GM18505 (cell line): Measurements from ENCODE around the gene TMC6.
A peak's percentile ranks its signal among the peaks of the same experiment; 100 is the strongest.
"Not testable (repeated sequence)": the region's sequence is repeated elsewhere in the genome, so short reads cannot be mapped to it uniquely, and the experiment has no call there.

ENCODE experiments used
- ATAC-seq: cut with Tn5 transposase; IDR thresholded peaks from one replicate; pipeline ENCODE4 v1.9.1; 2021; ENCODE audit not compliant: unreplicated experiment
- POLR2A ChIP-seq: IDR thresholded peaks from 4 replicates; pipeline ENCODE4 v1.6.1; 2011; ENCODE audit warnings: borderline replicate concordance; ENCODE audit not compliant: insufficient read depth, insufficient read length; ENCODE audit errors: extremely low read depth

The TMC6 gene, protein sequence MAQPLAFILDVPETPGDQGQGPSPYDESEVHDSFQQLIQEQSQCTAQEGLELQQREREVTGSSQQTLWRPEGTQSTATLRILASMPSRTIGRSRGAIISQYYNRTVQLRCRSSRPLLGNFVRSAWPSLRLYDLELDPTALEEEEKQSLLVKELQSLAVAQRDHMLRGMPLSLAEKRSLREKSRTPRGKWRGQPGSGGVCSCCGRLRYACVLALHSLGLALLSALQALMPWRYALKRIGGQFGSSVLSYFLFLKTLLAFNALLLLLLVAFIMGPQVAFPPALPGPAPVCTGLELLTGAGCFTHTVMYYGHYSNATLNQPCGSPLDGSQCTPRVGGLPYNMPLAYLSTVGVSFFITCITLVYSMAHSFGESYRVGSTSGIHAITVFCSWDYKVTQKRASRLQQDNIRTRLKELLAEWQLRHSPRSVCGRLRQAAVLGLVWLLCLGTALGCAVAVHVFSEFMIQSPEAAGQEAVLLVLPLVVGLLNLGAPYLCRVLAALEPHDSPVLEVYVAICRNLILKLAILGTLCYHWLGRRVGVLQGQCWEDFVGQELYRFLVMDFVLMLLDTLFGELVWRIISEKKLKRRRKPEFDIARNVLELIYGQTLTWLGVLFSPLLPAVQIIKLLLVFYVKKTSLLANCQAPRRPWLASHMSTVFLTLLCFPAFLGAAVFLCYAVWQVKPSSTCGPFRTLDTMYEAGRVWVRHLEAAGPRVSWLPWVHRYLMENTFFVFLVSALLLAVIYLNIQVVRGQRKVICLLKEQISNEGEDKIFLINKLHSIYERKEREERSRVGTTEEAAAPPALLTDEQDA

DNA sequence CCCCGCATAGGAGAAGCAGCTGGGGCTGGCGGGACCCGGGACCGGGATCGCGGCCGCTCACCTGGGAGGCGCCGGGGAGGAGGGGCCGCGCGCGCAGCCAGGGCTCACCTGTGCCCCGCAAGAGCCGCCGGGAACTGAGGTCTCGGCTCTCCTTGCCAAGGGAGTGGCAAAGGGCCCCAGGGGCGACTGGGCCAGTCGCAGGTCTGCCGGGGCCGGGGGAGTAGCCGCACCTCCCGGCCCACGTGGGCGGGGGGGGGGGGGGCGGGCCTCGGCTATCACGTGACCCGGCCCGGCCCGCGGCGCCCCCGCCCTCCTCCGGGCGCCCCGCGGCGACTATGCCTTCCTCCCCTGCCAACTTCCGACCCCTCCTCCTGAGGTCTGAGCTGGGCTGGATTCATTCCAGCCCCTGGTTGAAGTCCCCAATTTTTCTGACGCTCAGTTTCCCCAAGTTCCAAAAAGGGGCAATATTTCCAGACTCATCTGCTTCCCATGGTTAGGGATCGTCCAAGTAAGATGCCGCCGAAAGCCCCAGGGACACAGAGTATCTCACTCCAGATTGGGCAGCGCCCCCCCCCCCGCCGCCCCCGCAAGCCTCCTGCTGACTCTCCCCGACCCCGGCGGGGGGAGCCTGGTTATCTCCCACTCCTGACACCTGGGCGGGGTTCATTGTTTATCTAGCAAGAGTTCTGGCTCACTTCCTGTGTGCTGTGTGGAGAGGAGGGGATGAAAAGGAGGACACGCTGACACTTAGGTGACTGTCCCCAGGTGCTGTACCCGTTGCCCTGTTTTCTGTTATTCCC, at the start of gene TMC6:
Gene TMC6 (minus strand): TSS at position 205 of the 800 bp plus-strand sequence. CDS start 1,923 bp downstream, outside the sequence.
- peak; percentile 21 for ATAC-seq

DNA sequence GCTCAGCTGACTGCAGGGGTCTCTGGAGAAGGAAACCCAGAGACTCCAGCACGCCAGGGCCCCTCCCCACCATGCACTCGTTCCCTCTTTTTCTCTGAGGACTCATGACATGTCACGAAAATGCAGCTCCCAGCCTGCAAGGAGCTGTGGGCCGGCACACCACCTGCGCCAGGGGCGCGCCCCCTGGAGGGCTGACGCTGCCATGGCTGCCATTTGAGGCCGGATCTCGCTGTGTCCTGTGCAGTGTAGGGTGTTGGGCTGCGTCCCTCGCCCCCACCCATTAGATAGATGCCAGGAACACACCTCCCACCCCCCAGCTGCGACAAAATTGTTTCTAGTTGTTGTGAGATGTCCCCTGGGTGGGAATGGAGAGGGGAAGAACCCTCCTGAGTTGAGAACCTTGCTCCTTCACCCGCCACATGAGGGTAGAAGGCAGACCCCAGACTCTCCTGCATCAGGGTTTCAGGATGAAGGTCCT, 48.0 kb upstream of the TMC6 start:
- no peak for ATAC-seq
- no peak for TF ChIP-seq POLR2A

More for the DNA sequence above, at the start of gene TMC6:
- TF ChIP-seq POLR2A, result peak; percentile 84

DNA sequence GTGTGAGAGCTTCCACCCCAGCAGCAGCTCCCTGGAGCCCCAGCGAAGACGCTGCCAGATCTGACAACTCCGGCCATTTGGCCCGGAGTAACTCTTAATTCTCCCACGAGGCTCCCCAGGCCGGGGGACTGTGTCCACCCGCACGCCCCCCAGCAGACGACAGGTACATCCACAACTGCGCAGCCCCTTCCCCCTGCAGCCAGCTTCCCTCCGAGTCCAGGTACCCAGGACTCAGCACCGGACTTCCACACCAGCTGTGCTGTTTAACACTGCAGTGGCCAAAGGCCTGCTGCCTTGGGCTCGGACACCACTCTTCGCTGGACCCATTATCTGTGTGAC, 47.1 kb upstream of the TMC6 start:
- ATAC-seq, result no peak
- no peak for TF ChIP-seq POLR2A

DNA sequence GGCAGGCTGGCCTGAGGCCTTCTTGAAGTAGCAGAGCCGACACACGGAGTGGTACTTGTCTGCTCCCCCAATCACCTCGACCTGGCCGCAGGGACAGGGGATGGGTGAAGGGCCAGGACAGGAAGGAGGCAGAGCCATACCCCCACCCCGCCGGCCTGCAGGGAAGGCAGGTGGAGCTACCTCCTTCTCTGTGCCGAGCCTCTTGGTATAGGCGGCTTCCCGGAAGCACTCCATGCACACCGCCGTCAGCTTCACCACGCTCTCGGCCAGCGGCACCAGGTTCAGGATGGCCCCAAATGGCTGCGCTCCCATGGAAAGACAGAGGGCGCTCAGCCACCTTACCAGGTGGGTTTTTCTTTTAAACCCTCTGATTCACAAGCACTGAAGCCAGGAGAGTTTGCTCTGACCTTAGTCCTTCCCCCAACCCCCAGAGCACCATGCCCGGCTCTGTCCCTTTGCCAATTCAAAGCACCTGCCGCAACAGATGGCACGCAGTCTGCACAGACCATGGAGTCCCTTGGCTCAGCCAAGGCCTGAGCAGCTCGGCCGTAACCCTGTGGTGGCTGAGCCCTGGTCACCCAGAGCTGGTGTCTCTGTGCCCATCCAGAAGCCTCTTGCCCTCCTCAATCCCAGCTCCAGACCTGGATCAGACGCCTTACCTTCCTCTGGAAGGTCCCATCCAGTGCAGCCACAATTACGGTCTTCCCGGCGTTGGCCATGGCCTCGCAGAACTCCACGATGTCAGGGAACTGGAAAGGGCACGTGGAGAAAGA, 46.5 kb upstream of the TMC6 start:
- no peak for ATAC-seq
- peak; percentile 21 for TF ChIP-seq POLR2A

DNA sequence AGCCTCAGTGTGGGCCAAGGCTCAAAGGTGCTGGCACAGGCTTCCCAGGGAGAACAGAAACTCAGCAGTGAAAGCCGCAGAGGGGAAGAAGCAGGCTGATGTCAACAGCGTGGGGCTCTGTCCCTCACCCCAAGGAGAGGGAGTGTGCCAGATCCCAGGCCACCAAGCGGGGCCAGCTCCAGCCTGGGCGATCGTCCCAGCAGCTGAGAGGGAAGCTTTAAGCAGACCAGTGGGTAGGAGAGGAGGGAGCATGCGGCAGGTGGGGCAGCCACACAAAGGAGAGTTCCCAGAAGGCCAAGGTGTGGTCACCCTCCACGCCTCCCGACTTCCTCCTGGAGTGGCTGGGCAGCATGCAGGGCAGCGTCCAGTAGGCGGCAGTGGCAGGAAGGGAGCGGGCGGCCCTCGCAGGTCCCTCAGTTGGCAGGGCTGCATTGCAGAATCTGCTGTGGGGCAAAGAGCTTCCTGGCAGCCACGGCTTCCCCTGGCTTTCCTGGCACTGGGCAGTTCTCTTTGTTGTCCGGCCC, 45.9 kb upstream of the TMC6 start:
- peak; percentile 67 for TF ChIP-seq POLR2A
- no peak for ATAC-seq

DNA sequence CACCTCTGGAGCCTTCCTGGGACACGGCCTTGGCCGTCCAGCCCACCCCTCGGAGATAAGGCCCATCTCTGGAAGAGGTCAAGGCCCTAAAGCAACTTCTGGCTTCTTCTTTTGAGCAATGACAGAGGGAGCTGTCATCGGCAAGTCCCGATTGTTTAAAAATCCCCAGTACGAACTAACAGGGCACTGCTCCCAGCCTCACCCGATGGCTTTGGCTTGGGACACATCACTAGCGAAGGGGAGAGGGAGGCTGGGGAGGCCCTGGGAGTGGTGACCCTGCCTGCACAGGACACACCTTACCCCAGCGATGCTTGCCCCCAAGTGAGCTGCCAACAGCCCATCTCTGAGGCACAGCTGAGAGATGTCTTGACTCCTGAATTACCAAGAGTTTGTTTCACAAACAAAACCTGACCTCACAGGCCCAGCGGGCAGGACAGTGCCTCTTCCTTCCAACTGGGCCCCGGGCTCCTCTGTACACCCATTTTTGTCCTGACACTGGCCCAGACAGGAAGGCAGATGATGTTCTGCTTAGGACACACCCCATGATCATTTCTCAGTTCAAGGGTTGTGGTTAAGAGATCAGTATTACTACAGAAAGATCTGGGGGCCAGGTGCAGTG, 44.7 kb upstream of the TMC6 start:
- peak; percentile 58 for TF ChIP-seq POLR2A
- ATAC-seq, result no peak

DNA sequence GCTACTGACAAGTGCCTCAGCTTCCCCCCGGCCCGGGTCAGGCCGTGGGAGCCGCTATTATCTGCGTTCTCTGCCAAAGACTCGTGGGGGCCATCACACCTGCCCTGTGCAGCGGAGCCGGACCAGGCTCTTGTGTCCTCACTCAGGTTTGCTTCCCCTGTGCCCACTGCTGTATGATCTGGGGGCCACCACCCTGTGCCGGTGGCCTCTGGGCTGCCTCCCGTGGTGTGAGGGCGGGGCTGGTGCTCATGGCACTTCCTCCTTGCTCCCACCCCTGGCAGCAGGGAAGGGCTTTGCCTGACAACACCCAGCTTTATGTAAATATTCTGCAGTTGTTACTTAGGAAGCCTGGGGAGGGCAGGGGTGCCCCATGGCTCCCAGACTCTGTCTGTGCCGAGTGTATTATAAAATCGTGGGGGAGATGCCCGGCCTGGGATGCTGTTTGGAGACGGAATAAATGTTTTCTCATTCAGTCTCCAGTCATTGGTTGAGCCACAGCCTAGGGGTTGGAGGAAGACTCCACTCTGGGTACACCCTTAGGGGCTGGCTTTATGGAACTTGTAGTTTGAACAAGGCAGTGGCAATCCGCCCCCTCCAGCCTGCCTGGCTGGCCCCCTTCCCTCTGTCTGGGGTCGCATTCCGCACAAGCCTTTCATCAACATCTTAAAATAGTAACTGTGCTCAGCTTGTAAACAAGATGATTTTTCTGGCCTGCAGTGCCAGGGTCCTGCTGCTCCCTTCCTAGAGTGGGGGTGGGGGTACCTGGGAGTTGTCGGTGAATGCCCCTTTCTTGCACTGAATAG, 43.9 kb upstream of the TMC6 start:
- no peak for ATAC-seq
- peak; percentile 53 for TF ChIP-seq POLR2A

DNA sequence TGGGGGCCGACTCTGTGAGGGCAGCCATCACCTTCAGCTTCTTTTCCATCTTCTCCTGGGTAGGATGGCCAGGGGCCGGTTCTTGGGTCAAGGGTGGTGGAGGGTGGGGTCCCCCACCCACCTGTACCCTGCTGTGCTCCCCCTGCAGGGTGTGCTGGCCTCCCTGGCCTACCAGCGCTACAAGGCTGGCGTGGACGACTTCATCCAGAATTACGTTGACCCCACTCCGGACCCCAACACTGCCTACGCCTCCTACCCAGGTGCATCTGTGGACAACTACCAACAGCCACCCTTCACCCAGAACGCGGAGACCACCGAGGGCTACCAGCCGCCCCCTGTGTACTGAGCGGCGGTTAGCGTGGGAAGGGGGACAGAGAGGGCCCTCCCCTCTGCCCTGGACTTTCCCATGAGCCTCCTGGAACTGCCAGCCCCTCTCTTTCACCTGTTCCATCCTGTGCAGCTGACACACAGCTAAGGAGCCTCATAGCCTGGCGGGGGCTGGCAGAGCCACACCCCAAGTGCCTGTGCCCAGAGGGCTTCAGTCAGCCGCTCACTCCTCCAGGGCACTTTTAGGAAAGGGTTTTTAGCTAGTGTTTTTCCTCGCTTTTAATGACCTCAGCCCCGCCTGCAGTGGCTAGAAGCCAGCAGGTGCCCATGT, 43.2 kb upstream of the TMC6 start:
- ATAC-seq, result not testable (repeated sequence)

DNA sequence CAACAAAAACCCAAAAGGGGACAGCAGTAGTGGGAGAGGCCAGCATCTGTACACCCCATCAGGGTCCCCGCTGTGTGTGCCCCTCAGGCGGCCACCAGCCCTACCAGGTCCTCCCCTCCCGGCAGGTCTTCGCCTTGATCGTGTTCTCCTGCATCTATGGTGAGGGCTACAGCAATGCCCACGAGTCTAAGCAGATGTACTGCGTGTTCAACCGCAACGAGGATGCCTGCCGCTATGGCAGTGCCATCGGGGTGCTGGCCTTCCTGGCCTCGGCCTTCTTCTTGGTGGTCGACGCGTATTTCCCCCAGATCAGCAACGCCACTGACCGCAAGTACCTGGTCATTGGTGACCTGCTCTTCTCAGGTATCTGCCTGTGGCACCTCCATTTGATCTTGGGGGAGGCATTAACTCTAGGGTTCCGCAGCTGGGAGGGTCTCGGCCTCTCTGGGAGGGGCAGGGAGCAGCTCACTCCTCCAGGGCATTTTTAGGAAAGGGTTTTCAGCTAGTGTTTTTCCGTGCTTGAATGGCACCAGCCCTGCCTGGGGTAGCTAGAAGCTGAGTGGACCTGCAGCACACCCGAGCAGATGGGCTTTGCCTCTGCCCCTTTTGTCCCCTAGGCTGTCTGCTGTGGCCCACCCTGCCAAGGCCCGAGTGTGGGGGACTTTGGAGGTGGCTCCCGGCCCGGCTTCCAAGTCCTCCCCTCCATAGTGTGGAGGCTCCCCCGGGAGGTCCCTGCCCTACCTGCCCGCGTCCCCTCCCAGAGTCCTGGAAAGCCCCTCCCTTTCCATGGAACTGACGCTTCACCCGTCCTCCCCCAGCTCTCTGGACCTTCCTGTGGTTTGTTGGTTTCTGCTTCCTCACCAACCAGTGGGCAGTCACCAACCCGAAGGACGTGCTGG, 42.4 kb upstream of the TMC6 start:
- ATAC-seq, result no peak
- TF ChIP-seq POLR2A, result no peak
